Activated CD4-positive, alpha-beta memory T cell treated with anti-CD3 and anti-CD28 coated beads, Interleukin-2, amount 10 ng/mL, durations not matched to agents 7 days and 5 days (primary cell): Measurements from ENCODE around the gene ALPK1. TPM values are rescaled to one million over a fixed set of nuclear protein-coding genes. Genes with fewer than 3 reads are reported as not detected.
"Not testable (repeated sequence)": the region's sequence is repeated elsewhere in the genome, so short reads cannot be mapped to it uniquely, and the experiment has no call there.

Experiments
- CTCF ChIA-PET: fragments of 350-600 bp; sonication (Branson Sonifier 250); formaldehyde crosslinking; loops from one replicate; lab custom pipeline; 2021; ENCODE audit warnings: antibody characterized with exemption, inconsistent platforms; lab: Charles Lee
- POLR2A ChIA-PET: fragments of 350-600 bp; sonication (Branson Sonifier 250); formaldehyde crosslinking; loops from one replicate; lab custom pipeline; 2021; ENCODE audit warnings: antibody characterized with exemption; lab: Charles Lee
- DNase-seq: peaks from one replicate; pipeline ENCODE4 v3.0.0-alpha.2; 2020
- H3K27ac Mint-ChIP-seq: one replicate; pipeline ENCODE4 v1.8.0; 2021; ENCODE audit warnings: mild to moderate bottlenecking, mixed read lengths
- H3K27me3 Mint-ChIP-seq: one replicate; pipeline ENCODE4 v1.8.0; 2021; ENCODE audit warnings: mixed read lengths
- H3K36me3 Mint-ChIP-seq: one replicate; pipeline ENCODE4 v1.8.0; 2021; ENCODE audit warnings: low read depth, mixed read lengths
- H3K4me1 Mint-ChIP-seq: one replicate; pipeline ENCODE4 v1.8.0; 2021; ENCODE audit warnings: mixed read lengths
- H3K4me3 Mint-ChIP-seq: one replicate; pipeline ENCODE4 v1.8.0; 2021; ENCODE audit warnings: mild to moderate bottlenecking, mixed read lengths
- H3K9me3 Mint-ChIP-seq: one replicate; pipeline ENCODE4 v1.8.0; 2021; ENCODE audit warnings: mixed read lengths
- total RNA-seq, 2 experiments: library from RNA; stranded (reverse); gene quantifications; one replicate each; pipeline ENCODE4 v1.2.3, GENCODE V29; 2021

ALPK1 gene
- total RNA-seq, 2 experiments from 2014 or later: 11.4 to 12.3 TPM

DNA sequence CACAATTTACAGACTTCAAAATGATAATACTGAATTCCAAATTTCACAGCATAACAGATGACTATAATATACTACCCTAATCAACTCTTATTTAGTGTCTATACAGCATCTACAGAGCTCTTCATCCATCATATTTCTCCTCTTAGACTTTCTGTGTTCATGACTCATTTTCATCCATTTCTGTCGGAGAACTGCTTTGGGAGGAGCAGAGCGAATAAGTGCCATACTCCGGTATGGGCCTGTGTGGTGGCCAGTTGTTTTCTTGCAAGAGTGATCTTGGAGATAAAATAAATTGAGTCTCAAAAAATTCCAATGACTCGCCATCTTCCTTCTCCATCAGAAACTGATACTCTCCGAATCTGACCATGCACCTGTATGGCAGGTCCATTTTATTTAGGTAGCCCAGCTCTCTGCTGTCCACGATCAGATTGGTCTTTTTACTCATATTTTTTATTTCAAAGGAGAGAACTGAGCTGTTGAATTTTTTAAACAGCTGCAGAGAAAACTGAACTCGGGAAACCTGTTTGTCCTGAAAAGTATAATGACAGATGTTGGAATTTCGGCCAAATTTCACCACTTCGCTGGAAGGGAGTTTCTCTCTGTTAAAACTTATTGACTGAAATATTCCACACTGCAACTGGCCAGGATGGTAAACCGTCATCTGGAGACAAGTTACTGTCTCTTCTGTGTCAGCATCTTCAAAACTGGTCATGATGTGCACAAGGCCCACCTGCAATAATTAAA, 19.3 kb upstream of the ALPK1 start:
- H3K36me3 Mint-ChIP-seq: peaks cover 54% of the 10 kb centered on the region
- no peak for DNase-seq
- ChIA-PET POLR2A (interaction anchor here (1.1 kb wide), 1 partner anchor 9 kb away, joined by 3 read pairs; no protein-coding TSS in a partner anchor), CTCF (no interaction called here)
- H3K4me1 Mint-ChIP-seq: peaks cover 70% of the 10 kb centered on the region
- H3K4me3 Mint-ChIP-seq: no peak overlapping the region
- H3K27me3 Mint-ChIP-seq: no peaks in the 10 kb centered on the region
- no peaks in the 10 kb centered on the region for H3K9me3 Mint-ChIP-seq
- H3K27ac Mint-ChIP-seq: no peak overlapping the region

DNA sequence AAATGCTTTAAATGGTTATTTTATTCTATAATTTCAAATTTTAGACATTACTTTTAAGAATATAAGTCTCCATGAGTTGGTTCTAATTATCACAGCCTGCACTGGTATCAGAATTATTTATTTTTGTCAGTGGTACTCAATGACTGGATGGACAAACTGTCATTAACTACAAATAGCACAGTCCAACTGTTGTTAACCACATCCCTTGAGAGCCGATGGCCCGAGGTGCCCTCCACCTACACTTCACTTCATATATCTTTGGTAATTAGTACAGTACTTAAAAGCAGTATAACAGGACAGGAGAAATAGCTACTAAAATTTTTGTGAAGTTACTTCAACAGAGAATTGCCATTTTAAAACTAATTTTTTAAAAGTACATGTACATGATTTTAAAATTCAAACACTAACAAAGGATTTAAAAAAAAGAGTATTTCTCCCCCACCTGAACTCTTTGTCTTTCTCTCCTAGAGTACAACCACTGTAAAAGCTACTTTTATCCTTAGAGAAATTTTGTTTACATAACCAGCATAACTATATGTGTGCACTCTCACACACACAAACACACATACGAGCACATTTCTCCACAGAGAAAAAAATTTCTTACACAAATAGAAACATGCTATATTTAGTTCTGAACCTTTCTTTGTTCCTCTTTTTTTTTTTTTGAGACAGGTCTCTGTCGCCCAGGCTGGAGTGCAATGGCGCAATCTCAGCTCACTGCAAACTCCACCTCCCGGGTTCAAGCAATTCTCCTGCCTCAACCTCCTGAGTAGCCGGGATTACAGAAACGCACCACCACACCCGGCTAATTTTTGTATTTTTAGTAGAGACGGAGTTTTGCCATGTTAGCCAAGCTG, 17.9 kb upstream of the ALPK1 start:
- no peaks in the 10 kb centered on the region for H3K9me3 Mint-ChIP-seq
- peaks cover 72% of the 10 kb centered on the region for H3K4me1 Mint-ChIP-seq
- no peak overlapping the region for H3K27ac Mint-ChIP-seq
- CTCF ChIA-PET: interaction anchor here (1.0 kb wide), 1 partner anchor 49 kb away, joined by 3 read pairs; no protein-coding TSS in a partner anchor
- no peak for DNase-seq
- no peaks in the 10 kb centered on the region for H3K27me3 Mint-ChIP-seq
- H3K4me3 Mint-ChIP-seq: no peak overlapping the region
- POLR2A ChIA-PET: no interaction called here
- H3K36me3 Mint-ChIP-seq: peaks cover 58% of the 10 kb centered on the region

DNA sequence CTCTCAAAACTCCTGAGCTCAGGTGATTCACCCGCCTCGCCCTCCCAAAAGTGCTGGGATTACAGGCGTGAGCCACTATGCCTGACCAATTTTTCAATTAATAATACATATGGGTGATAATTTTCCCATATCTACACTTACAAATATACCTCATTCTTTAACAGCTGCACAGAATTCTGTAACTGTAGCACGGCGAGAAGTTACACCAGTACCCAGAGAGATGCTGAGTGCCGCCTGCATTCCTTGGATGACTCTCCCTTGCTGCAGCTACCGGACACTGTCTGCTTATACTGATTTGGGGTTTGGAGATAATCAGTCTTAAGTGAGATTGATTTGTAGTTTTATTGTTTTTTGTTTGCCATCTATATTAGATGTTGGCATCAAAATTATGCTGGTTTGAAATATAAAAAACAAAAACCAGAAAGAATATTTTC, 17.3 kb upstream of the ALPK1 start:
- H3K4me1 Mint-ChIP-seq: peaks cover 73% of the 10 kb centered on the region
- no peaks in the 10 kb centered on the region for H3K27me3 Mint-ChIP-seq
- ChIA-PET POLR2A (no interaction called here), CTCF (interaction anchor here (1.0 kb wide), 1 partner anchor 49 kb away, joined by 3 read pairs; no protein-coding TSS in a partner anchor)
- H3K27ac Mint-ChIP-seq: no peak overlapping the region
- peaks cover 60% of the 10 kb centered on the region for H3K36me3 Mint-ChIP-seq
- no peaks in the 10 kb centered on the region for H3K9me3 Mint-ChIP-seq
- no peak overlapping the region for H3K4me3 Mint-ChIP-seq
- no peak for DNase-seq

DNA sequence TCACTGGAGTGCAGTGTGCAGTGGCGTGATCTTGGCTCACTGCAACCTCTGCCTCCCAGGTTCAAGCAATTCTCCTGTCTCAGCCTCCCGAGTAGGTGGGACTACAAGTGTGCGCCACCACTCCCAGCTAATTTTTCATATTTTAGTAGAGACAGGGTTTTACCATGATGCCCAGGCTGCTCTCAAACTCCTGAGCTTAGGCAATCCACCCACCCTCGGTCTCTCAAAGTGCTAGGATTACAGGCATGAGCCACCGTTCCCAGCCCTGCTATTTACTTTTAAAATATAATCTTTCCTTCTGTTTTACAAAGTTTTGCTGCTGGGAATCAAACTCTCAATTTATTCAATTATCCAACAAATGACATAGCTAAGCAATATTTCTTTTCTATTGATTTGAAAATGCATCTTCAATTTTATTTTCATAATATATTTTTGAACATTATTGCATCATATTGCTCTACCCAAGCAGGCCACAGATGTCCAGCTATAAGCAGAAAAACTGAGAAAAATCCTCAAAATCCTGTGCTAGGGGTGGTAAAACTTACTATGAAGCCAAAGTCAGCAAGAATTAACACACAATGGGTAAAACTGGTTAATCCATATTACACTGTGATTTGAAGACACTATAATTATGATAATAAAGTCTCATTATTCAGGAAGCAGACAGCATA, 16.6 kb upstream of the ALPK1 start:
- POLR2A ChIA-PET: interaction anchor here (1.3 kb wide), 1 partner anchor 13 kb away, joined by 3 read pairs; no protein-coding TSS in a partner anchor
- Mint-ChIP-seq H3K4me1 (peaks cover 70% of the 10 kb centered on the region), H3K9me3 (no peaks in the 10 kb centered on the region), H3K4me3 (no peak overlapping the region), H3K27ac (no peak overlapping the region), H3K27me3 (no peaks in the 10 kb centered on the region), H3K36me3 (peaks cover 56% of the 10 kb centered on the region)
- no peak for DNase-seq
- CTCF ChIA-PET: no interaction called here

DNA sequence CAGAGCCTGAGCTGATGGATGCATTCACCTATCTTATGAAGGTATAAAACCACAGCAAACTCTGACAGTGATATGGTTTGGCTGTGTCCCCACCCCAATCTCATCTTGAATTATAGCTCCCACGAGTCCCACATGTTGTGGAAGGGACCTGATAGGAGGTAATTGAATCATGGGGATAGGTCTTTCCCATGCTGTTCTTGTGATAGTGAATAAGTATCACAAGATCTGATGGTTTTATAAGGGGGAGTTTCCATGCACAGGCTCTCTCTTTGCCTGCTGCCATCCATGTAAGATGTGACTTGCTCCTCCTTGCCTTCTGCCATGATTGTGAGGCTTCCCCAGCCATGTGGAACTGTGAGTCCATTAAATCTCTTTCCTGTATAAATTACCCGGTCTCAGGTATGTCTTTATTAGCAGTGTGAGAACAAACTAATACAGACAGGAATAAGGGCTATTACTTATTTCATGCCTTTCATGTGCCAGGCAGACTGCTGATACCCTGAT, 15.2 kb upstream of the ALPK1 start:
- POLR2A ChIA-PET: interaction anchor here (1.3 kb wide), 1 partner anchor 14 kb away, joined by 3 read pairs; no protein-coding TSS in a partner anchor
- not testable (repeated sequence) for DNase-seq, H3K27ac Mint-ChIP-seq, H3K9me3 Mint-ChIP-seq, H3K27me3 Mint-ChIP-seq, H3K4me3 Mint-ChIP-seq
- Mint-ChIP-seq H3K4me1 (peaks cover 73% of the 10 kb centered on the region), H3K36me3 (peaks cover 47% of the 10 kb centered on the region)
- CTCF ChIA-PET: interaction anchor here (0.5 to 0.9 kb wide), 2 partner anchors 43 to 55 kb away, joined by 3 to 4 read pairs; no protein-coding TSS in a partner anchor

GRCh38 chr4:112282860-112283667, 14.1 kb upstream of the ALPK1 start:
- no peak for DNase-seq
- POLR2A ChIA-PET: interaction anchor here (1.4 to 4.5 kb wide), 2 partner anchors 9 to 12 kb away, joined by 4 to 26 read pairs; no protein-coding TSS in a partner anchor
- Mint-ChIP-seq H3K4me1 (peaks cover 76% of the 10 kb centered on the region), H3K4me3 (peak overlapping the region; percentile 92), H3K36me3 (peaks cover 36% of the 10 kb centered on the region), H3K27ac (peak overlapping the region; percentile 11), H3K9me3 (no peaks in the 10 kb centered on the region), H3K27me3 (no peaks in the 10 kb centered on the region)
- CTCF ChIA-PET: interaction anchor here (0.8 to 1.5 kb wide), 3 partner anchors 9 to 49 kb away, joined by 3 to 4 read pairs (median 3); no protein-coding TSS in a partner anchor

DNA sequence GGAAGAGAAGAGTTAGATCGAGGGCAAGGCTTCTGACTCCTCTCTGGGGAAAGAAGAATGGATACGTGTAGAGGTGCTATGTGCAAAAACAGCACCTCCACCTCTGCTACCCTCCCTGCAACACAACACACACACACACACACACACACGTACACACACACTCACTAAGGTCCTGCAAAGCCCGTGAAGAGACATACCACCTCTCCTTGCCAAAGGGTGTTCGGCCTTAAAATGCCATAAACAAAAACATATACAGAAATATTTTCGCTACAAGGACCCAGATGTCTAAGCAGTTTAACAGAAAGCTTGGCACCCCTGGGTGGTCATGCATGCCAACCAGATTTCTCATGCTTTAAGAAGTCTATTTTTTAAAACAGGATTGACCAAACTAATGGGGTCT, 13.0 kb upstream of the ALPK1 start:
- peak overlapping the region; percentile 81 for H3K27ac Mint-ChIP-seq
- ChIA-PET CTCF (interaction anchor here (0.5 to 1.5 kb wide), 3 partner anchors 13 to 41 kb away, joined by 3 to 4 read pairs (median 4); partner anchors contain the start of gene ALPK1), POLR2A (interaction anchor here (0.7 to 4.5 kb wide), 5 partner anchors 10 to 236 kb away, joined by 3 to 26 read pairs (median 4); partner anchors contain the start of gene ALPK1)
- peaks cover 78% of the 10 kb centered on the region for H3K4me1 Mint-ChIP-seq
- peaks cover 31% of the 10 kb centered on the region for H3K36me3 Mint-ChIP-seq
- no peaks in the 10 kb centered on the region for H3K9me3 Mint-ChIP-seq
- H3K4me3 Mint-ChIP-seq: peak overlapping the region; percentile 92
- H3K27me3 Mint-ChIP-seq: no peaks in the 10 kb centered on the region
- no peak for DNase-seq

- Mint-ChIP-seq H3K27ac (peak overlapping the region; percentile 81), H3K9me3 (no peaks in the 10 kb centered on the region), H3K36me3 (peaks cover 28% of the 10 kb centered on the region), H3K4me1 (peaks cover 81% of the 10 kb centered on the region), H3K27me3 (no peaks in the 10 kb centered on the region), H3K4me3 (peak overlapping the region; percentile 92)
- CTCF ChIA-PET: interaction anchor here (0.5 to 1.3 kb wide), 4 partner anchors 12 to 42 kb away, joined by 3 to 5 read pairs (median 4); partner anchors contain the start of gene ALPK1
- DNase-seq: no peak
- POLR2A ChIA-PET: interaction anchor here (0.7 to 4.5 kb wide), 13 partner anchors 11 to 235 kb away, joined by 3 to 45 read pairs (median 4); partner anchors contain the start of genes ALPK1 and AP1AR
Measured at GRCh38 chr4:112284662-112285411, 12.3 kb upstream of the ALPK1 start.

- H3K27me3 Mint-ChIP-seq: no peaks in the 10 kb centered on the region
- H3K4me3 Mint-ChIP-seq: peak overlapping the region; percentile 66
- DNase-seq: peak; percentile 26
- H3K36me3 Mint-ChIP-seq: peaks cover 16% of the 10 kb centered on the region
- POLR2A ChIA-PET: interaction anchor here (0.6 to 4.5 kb wide), 13 partner anchors 10 to 350 kb away, joined by 3 to 45 read pairs (median 6); partner anchors contain the start of genes ALPK1, AP1AR, FAM241A and LARP7
- H3K9me3 Mint-ChIP-seq: no peaks in the 10 kb centered on the region
- peaks cover 64% of the 10 kb centered on the region for H3K4me1 Mint-ChIP-seq
- peak overlapping the region; percentile 90 for H3K27ac Mint-ChIP-seq
- CTCF ChIA-PET: interaction anchor here (0.6 to 1.7 kb wide), 6 partner anchors 8 to 236 kb away, joined by 3 to 4 read pairs (median 3); no protein-coding TSS in a partner anchor
Measured at GRCh38 chr4:112287258-112287989, 9.7 kb upstream of the ALPK1 start.

GRCh38 chr4:112288455-112288854, 8.7 kb upstream of the ALPK1 start:
- ChIA-PET CTCF (interaction anchor here (1.2 kb wide), 1 partner anchor 56 kb away, joined by 4 read pairs; no protein-coding TSS in a partner anchor), POLR2A (interaction anchor here (1.3 to 4.0 kb wide), 5 partner anchors 9 to 56 kb away, joined by 3 to 45 read pairs (median 6); partner anchors contain the start of genes ALPK1 and AP1AR)
- peaks cover 7% of the 10 kb centered on the region for H3K36me3 Mint-ChIP-seq
- H3K9me3 Mint-ChIP-seq: no peaks in the 10 kb centered on the region
- H3K4me1 Mint-ChIP-seq: peaks cover 55% of the 10 kb centered on the region
- DNase-seq: no peak
- H3K27ac Mint-ChIP-seq: peak overlapping the region; percentile 87
- H3K4me3 Mint-ChIP-seq: peak overlapping the region; percentile 30
- no peaks in the 10 kb centered on the region for H3K27me3 Mint-ChIP-seq
